DND-41 (cell line): ENCODE data around the gene STAC2.

Experiments used
- EZH2 ChIP-seq: IDR thresholded peaks from 3 replicates; pipeline ENCODE4 v1.6.1; 2012; ENCODE audit warnings: borderline replicate concordance, low read depth, mild to moderate bottlenecking, moderate library complexity, low read length, inconsistent platforms; ENCODE audit not compliant: severe bottlenecking
- TF ChIP-seq, protein P1 (sequence below): IDR thresholded peaks from 2 replicates; pipeline ENCODE4 v1.5.1; 2012; ENCODE audit warnings: borderline replicate concordance, low read length, moderate library complexity, mild to moderate bottlenecking; ENCODE audit not compliant: poor library complexity, severe bottlenecking; ENCODE audit errors: extremely low read depth

- TF ChIP-seq, protein P1, sequence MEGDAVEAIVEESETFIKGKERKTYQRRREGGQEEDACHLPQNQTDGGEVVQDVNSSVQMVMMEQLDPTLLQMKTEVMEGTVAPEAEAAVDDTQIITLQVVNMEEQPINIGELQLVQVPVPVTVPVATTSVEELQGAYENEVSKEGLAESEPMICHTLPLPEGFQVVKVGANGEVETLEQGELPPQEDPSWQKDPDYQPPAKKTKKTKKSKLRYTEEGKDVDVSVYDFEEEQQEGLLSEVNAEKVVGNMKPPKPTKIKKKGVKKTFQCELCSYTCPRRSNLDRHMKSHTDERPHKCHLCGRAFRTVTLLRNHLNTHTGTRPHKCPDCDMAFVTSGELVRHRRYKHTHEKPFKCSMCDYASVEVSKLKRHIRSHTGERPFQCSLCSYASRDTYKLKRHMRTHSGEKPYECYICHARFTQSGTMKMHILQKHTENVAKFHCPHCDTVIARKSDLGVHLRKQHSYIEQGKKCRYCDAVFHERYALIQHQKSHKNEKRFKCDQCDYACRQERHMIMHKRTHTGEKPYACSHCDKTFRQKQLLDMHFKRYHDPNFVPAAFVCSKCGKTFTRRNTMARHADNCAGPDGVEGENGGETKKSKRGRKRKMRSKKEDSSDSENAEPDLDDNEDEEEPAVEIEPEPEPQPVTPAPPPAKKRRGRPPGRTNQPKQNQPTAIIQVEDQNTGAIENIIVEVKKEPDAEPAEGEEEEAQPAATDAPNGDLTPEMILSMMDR, result no peak
- TF ChIP-seq EZH2, result no peak
Measured at GRCh38 chr17:39236450-39236927, 10.7 kb upstream of the STAC2 start.
